Fibroblast of lung (primary cell): Measurements from ENCODE around the gene RAB9A.

Experiments
- CTCF ChIP-seq, 2 donors: IDR thresholded peaks in 1 of 2; conservative IDR thresholded peaks in 1 of 2; 1 replicate in 1 of 2; 2 replicates in 1 of 2; pipeline ENCODE4 v1.5.1; 2011 to 2012; ENCODE audit warnings: low read length in 2 of 2, control low read depth in 1 of 2, inconsistent platforms in 1 of 2, low read depth in 1 of 2, mild to moderate bottlenecking in 1 of 2
- EZH2 ChIP-seq: IDR thresholded peaks from 2 replicates; pipeline ENCODE4 v1.5.1; 2012; ENCODE audit warnings: low read length, control low read depth, mild to moderate bottlenecking; ENCODE audit errors: missing control alignments

GRCh38 chrX:13697976-13698375 is 9.0 kb downstream of the RAB9A start:
- no peak for TF ChIP-seq CTCF (conservative IDR thresholded peaks at IDR 0.05 in 1 of 2, IDR thresholded peaks at IDR 0.05 in 1 of 2; ENCODE audit: low read depth in 1 of 2, low read length in 2 of 2)
- no peak for TF ChIP-seq EZH2
